ENCODE measurements around the gene RANBP3L.
"Not testable (repeated sequence)": the region's sequence is repeated elsewhere in the genome, so short reads cannot be mapped to it uniquely, and the experiment has no call there.

The RANBP3L gene

GRCh38 chr5:36301858-36302603 lies at the start of gene RANBP3L:
TSS of gene RANBP3L (minus strand) at chr5:36301902. CDS start at chr5:36301416, 486 bp downstream.
- no peak for DNase-seq (ENCODE audit: low read depth in 2 of 2)

GRCh38 chr5:36346896-36347690 lies 45.4 kb upstream of the RANBP3L start:
- DNase-seq (ENCODE audit: low read depth in 2 of 2), result no peak

GRCh38 chr5:36344899-36345298 lies 43.2 kb upstream of the RANBP3L start:
- no peak for DNase-seq (ENCODE audit: low read depth in 2 of 2)

- not testable (repeated sequence) for DNase-seq (ENCODE audit: low read depth in 2 of 2)
These were observed 40.0 kb upstream of the RANBP3L start for GRCh38 chr5:36341720-36342119.

GRCh38 chr5:36337597-36337996 lies 35.9 kb upstream of the RANBP3L start:
- DNase-seq (ENCODE audit: low read depth in 2 of 2), result no peak

GRCh38 chr5:36334315-36334714 lies 32.6 kb upstream of the RANBP3L start:
- DNase-seq (ENCODE audit: low read depth in 2 of 2), result peak; percentile 3 to 4

GRCh38 chr5:36332720-36333119 lies 31.0 kb upstream of the RANBP3L start:
- DNase-seq (ENCODE audit: low read depth in 2 of 2), result not testable (repeated sequence)

- no peak for DNase-seq (ENCODE audit: low read depth in 2 of 2)
These were observed 23.5 kb upstream of the RANBP3L start for GRCh38 chr5:36325196-36325595.

GRCh38 chr5:36323926-36324781 lies 22.5 kb upstream of the RANBP3L start:
- no peak for DNase-seq (ENCODE audit: low read depth in 2 of 2)

- no peak for DNase-seq (ENCODE audit: low read depth in 2 of 2)
These were observed 11.4 kb upstream of the RANBP3L start for GRCh38 chr5:36312953-36313672.

- DNase-seq (ENCODE audit: low read depth in 2 of 2), result no peak
These were observed 10.3 kb upstream of the RANBP3L start for GRCh38 chr5:36311956-36312355.

- no peak for DNase-seq (ENCODE audit: low read depth in 2 of 2)
These were observed 8.4 kb upstream of the RANBP3L start for GRCh38 chr5:36310138-36310537.

- DNase-seq (ENCODE audit: low read depth in 2 of 2), result peak in 1 of 2 experiments; percentile 20
These were observed 4.0 kb upstream of the RANBP3L start for GRCh38 chr5:36305571-36306326.

- no peak for DNase-seq (ENCODE audit: low read depth in 2 of 2)
These were observed 2.5 kb upstream of the RANBP3L start for GRCh38 chr5:36304095-36304805.

GRCh38 chr5:36300927-36301540 lies 668 bp downstream of the RANBP3L start:
- DNase-seq (ENCODE audit: low read depth in 2 of 2), result no peak

GRCh38 chr5:36300191-36300926 lies 1.3 kb downstream of the RANBP3L start:
- DNase-seq (ENCODE audit: low read depth in 2 of 2), result peak; percentile 5 to 25

GRCh38 chr5:36298552-36298951 lies 3.1 kb downstream of the RANBP3L start:
- DNase-seq (ENCODE audit: low read depth in 2 of 2), result peak; percentile 59 to 62

GRCh38 chr5:36297653-36298052 lies 4.0 kb downstream of the RANBP3L start:
- DNase-seq (ENCODE audit: low read depth in 2 of 2), result no peak

Data from fibroblast of skin of left quadriceps (primary cell).